ENCODE data around the gene PIRT. TPM values are rescaled to one million over a fixed set of nuclear protein-coding genes. Genes with fewer than 3 reads are reported as not detected.

PIRT gene
- total RNA-seq, 1 donor from 2014 or later: not detected

DNA sequence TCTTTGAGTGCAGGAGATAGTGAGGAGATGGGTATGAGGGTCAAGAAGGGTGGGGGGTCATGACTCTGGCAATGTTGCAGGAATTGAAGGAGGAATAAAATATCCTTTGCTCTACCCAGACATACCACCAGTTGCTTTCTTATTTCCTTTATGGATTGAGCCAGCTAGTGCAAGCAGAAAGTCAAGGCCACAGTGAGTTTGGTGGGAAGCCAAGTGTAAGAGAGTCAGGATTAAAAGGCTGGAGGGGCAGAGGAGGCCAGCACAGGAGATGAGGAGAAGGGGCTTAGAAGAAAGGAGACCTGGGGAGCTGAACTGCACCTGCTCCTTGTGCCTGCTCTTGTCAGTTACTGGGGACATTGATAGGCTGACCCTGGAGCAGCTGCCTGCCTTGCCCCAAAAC is 16.1 kb downstream of the PIRT start:
- intact Hi-C loops (cut with micrococcal nuclease): no loop called here

DNA sequence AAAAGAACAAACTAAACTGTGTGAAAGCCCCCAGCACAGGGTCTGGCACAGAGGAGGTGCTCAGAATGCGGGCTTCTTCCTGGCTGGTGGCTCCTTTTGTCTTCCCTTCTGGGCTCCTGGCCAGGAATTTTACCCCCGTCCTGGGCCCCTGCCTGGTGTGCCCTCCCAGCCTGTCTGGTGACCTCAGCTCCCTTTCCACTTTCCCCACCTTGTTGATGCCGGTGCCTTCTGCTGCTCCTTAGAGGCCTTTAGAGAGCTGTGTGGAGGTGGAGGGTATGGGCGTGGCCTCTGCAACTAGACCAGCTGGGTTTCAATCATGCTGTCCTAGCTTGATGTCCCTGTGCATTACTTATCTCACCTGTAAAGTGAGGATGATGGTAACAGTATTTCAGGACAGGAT is 16.8 kb downstream of the PIRT start:
- intact Hi-C loops (cut with micrococcal nuclease): no loop called here

DNA sequence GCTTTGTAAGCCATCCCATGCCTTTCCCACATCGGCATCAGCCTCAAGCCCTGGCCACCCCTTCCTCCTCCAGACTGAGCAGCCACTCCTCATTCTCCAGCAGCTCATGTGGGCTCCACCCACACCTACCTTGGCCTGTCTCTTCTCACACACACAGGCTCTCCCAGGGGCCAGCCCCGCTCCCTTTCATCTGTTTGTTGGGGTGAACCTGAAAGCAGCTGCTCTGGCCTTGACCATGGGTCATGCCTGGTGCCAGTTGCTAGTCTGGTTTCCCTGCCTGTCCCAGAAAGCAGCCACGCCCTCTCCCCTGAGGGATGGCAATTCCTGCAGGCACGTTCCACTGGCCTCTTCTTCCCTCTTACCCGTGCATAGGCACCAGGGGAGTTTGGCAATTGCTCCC is 22.6 kb downstream of the PIRT start:
- intact Hi-C loops (cut with micrococcal nuclease): no loop called here

DNA sequence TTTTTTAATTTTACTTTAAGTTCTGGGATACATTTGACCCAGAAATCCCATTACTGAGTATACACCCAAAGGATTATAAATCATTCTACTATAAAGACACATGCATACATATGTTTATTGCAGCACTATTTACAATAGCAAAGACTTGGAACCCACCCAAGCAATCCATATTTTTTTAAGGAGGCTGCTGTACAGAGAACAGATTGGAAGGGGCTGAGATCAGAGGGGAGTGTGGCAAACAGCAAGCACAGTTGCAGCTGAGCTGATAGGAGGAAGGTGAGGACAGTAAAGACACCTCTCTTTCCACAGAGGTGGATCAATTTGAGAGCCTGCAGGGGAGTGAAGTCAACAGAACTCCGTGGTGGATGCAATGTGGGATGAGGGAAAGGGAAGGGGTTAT is 23.8 kb downstream of the PIRT start:
- intact Hi-C loops (cut with micrococcal nuclease): no loop called here

DNA sequence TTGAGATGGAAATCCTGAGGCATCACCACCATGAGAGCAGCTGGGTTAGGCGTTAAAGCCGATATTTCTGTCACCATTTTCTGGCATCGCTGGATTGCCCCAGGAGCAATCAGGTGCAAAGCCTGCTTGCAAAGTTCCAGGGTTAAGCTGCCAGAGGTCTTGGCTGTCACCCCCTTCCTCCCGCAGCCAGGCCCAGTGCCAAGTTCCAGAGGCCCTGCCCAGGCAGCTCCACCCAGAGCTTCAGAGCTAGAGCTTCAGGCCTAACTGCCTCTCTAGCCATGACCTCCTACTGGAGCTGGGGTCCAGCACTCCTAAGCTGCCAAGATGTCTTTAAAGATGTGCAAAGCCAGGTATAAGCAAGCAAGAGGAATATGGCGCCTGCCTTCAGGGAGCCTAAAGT is 25.2 kb downstream of the PIRT start:
- intact Hi-C loops (cut with micrococcal nuclease): no loop called here

DNA sequence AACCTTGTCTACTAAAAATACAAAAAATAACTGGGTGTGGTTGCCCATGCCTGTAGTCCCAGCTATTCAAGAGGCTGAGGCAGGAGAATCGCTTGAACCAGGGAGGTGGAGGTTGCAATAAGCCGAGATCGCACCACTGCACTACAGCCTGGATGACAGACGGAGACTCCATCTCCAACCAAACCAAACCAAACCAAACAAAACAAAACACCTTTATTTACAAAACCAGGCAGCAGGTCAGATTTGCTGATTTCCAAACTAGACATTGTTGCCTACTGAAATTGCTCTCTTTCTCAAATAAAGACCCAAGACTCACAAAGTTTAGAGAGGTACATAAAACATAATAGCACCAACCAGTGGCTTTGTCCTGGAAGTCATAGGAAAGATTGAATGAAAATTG is 28.3 kb downstream of the PIRT start:
- intact Hi-C loops (cut with micrococcal nuclease): no loop called here

DNA sequence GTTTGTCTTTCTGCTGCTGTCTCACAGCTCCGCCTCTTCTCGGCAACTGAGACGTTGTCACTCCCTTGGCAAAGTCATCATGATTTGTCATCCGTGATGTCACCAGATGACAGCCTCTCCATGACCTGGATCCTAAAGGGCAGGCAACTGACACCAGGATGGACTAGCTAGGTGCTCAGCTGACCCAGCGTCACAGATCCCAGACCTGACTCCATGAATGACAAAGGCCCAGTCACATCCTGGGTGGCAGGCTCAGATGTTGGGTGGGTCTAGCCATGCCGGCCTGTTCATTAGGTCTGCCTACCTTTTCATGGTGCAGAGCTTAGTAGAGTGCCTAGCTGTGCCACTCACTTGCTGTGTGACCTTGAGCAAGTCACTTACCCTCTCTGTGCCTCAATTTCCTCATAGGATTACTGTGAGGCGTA is 30.2 kb downstream of the PIRT start:
- intact Hi-C loops (cut with micrococcal nuclease): no loop called here

DNA sequence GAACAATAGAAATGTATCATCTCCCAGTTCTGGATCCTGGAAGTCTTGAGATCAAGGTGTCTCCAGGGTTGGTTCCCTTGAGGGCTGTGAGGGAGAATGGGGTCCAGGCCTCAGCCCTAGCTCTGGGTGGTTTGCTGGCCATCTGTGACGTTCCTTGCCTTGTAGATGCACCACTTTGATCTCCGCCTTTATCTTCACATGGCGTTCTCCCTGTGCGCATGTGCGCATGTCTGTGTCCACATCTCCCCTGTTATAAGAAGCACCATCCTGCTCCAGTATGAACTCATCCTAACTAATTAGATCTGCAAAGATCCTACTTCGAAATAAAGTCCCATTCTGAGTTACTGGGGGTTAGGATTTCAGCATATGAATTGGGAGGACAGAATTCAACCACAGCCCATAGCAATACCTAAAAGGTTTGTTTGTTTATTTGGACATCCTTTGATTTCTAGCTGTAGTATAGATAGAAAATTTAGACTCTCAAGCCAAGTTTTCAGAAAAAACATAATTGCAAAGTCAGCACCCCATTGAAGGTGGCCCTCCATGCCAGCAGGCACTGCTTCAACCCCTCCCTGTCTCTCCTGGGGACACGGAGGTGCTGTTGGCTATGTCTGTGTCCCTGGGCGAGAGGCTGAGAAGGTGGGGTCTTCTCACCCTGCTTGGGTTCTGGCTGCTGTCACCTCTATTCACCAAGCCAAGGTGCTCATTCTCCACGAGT is 31.2 kb downstream of the PIRT start:
- intact Hi-C loops (cut with micrococcal nuclease): no loop called here

DNA sequence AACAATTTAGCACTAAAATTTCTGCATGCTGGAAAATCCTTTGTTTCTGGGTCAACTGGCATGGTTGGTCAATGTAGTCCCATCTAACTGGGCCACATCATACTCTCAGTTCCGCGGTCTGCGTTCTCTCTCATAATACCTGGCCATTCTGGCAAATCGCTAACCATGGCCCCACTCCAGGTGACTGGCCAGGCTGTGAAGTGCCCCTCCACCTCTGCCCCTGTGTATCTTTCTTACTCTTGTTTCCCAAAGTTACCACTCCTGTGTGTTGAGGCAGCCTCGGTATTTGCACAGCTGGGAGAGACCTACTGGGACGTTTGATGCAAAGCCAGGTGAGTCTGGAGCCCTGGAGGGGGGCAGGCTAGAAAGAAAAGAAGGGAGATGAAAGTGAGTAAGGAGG is 32.0 kb downstream of the PIRT start:
- intact Hi-C loops (cut with micrococcal nuclease): no loop called here

DNA sequence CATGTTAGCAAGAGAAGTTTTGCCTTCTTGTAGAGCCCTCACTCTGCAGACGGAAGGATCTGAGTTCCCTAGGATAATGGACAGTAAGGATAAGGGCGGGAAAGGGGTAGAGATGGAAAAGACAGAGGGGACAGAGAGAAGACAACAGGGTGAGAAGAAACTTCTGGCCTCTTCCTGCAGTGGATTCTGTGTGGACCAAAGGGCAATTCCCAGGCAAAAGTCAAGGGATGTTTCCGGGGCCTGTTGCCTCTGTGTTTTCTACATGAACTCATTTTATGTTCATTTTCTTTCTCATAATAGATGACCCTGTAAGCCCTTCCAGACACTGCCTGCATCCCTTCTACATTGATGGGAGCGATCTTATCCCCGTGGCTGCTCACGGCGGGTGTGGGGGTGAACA is 33.3 kb downstream of the PIRT start:
- intact Hi-C loops (cut with micrococcal nuclease): no loop called here

DNA sequence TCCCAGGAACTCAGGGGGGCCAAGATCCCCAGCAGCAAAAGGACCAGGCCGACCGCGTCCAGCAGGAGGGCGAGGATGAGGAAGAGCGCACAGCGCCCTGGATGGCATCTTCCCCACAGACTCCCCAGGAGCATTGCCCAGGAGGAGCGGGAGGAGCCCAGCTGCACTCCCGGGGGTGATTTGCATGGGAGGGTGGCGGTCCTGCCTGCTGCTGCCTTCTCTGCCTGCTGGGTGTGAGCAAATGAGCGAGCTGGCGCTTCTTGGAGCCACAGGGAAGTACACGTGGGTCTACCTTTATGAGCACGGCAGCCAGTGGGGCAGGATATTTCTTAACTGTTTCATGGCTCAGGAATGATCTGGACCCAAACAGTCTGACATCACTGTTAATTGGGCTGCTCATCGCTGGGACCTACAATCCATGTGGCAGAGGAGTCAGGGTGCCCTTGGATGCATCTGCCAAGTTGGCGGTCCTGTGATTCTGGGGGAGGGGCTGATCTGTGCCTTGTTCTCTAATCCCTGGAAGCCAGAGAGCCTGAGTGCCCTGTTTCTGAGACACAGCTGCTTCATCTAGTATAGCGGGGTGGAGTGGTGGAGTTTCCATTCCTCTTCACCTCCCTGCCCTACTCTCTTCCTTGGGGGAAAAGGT is 33.9 kb downstream of the PIRT start, which contains the start of gene TMEM238L:
TMEM238L (minus strand) TSS at position 270 of the 646 bp plus-strand sequence; CDS start at position 134, 136 bp downstream.
- intact Hi-C loops (cut with micrococcal nuclease): no loop called here

DNA sequence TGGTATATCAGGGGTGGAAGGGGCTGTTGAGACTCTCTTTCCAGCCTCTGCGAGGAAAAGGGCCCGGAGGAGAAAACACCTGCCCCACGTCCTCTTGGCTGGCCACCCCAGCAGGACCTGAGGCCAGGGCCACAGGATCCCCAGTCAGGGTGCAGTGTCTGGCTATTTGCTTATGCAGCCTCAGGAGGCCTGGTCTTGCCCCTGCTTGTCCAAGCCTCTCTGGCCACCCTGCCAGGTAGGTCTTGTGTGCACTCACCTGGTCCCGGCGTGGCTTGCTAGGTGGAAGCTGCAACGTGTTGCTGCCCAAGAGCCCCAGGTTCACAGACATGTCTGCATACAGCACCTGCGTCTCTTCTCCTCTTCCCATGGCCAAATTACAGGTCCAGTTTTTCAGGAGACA is 34.5 kb downstream of the PIRT start:
- intact Hi-C loops (cut with micrococcal nuclease): no loop called here

DNA sequence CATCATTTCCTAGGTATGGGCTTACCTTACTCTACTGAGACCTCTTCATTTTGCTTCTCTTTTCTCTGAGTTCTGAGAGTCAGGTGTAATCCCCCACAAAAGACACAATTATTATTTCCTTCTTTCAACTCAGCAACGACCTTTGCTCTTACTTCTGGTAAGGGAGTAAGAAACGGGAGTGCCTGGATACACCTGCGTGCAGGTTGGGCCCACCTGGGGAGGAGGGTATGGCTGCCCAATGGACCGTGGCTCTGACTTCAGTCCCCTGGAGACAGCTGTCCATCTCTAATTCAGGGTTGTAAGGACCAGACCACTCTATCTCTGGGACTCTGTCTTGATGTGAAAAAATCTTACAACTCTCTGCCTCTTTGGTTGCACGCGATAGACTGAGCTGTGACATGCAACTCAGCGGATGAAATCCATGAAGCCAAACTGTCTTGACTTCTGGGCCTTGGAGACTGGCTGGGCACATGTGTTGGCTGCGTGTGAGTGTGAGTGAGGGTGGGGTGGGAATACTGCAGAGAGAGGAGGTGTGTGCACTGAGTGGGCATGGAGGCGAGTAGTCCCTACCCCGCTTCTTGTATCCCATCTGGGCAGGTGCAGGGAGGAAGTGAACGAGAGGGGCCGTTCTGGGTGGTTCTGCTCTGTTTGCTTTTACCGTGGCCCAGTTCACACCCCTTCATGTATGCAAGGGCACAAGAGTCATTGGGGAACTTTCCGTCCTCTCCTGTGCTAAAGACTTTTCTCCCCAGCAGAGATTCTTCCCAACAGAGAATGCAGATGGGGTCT is 35.2 kb downstream of the PIRT start:
- intact Hi-C loops (cut with micrococcal nuclease): no loop called here

DNA sequence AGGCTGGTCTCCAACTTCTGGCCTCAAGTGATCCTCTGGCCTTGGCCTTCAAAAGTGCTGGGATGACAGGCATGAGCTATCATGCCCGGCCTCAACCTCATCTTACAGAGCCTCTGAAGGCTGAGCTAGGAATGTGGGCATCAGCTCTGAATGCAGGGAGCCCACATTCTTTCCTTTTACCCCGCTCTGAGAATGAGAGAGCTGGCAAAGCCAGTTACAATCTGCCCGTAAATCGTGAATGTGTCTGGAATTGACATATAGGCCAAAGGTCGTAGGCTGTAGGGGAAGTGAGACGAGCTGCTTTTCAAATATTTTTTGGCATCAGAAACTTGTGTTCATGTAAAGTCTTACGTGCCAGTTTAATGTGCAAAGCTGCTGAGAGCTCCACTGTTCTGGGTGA is 38.5 kb downstream of the PIRT start:
- intact Hi-C loops (cut with micrococcal nuclease): no loop called here

DNA sequence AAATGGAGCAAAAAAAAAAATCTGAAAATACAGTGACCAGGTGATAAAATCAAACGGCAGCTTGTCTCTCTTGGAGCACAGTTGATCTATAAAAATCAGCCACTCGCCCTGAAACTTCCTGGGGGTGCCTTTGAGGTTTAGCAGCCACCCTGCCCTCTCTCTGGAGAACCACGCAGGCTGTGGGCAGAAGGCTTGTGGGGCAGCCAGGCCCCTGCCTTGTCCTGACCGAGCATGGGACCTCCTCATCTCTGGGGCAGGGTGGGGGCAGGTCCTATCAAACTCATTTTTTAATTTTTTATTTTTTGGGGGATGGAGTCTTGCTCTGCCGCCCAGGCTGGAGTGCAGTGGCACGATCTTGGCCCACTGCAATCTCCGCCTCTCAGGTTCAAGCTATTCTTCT is 39.0 kb downstream of the PIRT start:
- intact Hi-C loops (cut with micrococcal nuclease): no loop called here

DNA sequence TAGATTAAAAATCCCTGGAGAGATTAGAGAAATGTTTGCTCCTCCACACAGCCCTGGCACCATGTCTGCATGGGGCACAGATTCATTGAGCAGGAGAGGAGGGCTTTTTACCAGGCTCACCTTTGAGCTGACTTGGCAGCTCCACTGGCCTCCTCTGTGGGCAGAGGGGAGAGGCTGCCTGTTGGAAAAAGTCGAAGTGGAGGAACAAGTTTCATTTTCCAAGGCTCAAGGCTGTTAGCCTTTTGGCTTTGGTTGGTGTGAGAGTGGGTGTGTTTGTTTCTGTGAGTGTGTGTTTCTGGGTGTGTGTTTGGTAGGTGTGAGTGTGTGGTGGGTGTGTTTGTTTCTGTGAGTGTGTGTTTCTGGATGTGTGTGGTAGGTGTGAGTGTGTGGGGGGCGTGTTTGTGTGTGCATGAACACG is 39.5 kb downstream of the PIRT start:
- intact Hi-C loops (cut with micrococcal nuclease): no loop called here

DNA sequence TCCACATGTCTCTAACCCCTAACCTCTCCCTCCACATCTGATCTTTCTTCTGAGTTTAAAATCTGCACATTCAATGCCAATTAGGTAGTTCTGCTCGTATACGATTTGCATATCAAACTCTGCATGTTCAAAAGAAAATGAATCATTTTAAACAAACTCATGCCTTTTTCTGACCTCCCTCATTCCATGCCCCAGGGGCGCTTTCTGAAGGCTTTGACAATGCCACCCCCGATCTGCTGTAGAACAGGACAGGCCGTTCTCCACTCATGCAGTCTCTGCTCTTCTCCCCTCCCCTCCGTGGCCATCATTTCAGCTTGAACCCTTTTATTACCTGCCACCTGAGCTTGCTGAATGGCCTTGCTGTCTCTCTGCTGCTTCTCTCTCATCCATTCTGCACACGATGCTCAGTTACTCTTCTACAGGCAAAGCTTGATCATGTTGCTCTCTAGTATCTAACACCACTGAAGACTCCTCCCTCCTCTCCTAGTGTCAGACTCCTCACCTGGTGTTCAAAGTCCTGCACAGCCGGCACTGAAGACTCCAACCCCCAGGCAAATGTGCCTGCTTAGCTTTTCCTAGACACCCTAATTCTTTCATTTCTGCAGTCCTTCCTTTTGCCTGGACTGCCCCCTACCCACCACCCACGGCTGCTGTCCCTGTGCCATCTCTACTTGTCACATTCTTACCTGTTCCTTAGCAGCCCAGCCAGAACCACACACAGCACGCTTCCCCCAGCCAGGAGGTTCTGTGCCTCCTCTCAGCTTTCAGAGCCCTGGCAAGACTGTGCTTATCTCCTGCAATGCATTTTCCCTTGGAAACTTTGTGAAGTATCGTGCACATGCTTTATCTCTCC is 40.2 kb downstream of the PIRT start:
- intact Hi-C loops (cut with micrococcal nuclease): no loop called here

DNA sequence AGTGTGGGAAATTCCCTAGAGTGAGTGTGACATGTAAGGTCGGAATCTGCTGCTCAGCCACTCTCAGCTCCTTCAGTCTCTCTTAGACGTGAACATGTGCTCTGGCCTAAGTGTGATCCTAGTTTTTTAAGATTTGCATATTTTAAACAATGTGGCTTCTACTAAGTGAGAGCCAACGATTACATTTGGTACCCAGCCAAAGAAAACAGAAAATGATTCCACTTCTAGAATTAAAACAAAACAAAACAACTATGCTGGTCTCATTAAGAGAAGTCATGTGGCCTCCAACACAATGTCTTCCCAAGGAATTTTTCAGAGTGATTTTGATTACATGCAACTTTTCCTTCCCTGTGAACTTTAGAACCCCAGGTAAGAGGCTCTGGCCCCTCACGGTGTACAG is 44.1 kb downstream of the PIRT start:
- intact Hi-C loops (cut with micrococcal nuclease): no loop called here

DNA sequence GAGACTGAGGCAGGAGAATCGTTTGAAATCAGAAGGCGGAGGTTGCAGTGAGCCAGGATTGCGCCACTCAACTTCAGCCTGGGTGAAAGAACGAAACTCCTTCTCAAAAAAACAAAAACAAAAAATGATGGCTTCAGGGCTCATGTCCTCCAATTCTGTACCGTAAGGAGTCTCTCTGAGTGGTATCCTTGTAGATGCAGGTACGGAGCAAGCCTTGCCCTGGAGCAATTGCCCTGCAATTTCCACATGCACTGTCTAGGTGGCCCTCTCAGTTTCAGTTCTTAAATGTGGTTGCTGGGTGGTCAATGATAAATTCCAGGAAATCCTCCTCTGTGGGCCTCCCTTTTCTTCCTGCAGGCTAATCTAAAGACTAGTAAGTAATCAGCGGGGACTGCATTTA is 44.6 kb downstream of the PIRT start:
- intact Hi-C loops (cut with micrococcal nuclease): no loop called here

DNA sequence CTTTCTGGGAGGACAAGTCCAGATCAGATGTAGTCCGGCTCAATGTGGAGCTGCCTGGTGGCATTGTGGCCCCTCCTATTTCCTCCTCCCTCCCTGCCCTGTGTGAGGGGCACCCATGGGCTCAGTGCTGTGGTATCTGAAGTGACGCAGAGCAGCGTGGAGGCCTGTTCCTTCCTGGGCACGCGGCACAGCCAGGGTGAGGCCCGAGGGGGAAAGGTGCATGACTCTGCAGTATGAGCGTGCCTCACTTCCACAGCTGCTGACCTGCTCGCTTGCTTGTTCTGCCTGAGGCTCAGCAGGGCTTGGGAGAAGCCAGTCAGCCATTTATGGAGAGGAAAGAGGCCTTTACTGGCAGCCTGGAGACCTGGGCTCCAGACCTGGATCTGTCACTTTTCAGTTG is 45.7 kb downstream of the PIRT start:
- intact Hi-C loops (cut with micrococcal nuclease): no loop called here

All from T-helper 1 cell treated with Interleukin-12 subunit alpha and Interleukin-12 subunit beta and Interleukin-4 antibody, amounts not matched to agents 30 ng/mL and 1 ng/mL, for 36 hours (primary cell).